IgD-negative memory B cell (primary cell): ENCODE results near the gene IL1A. TPM values are rescaled to one million over a fixed set of nuclear protein-coding genes. Genes with fewer than 3 reads are reported as not detected.

ENCODE experiments used
- H3K27ac Mint-ChIP-seq, 3 donors: one replicate each; pipeline ENCODE4 v1.8.0; 2020 to 2022; ENCODE audit warnings: mild to moderate bottlenecking in 3 of 3, mixed read lengths in 3 of 3, moderate library complexity in 1 of 3
- H3K27me3 Mint-ChIP-seq: one replicate; pipeline ENCODE4 v1.8.0; 2021; ENCODE audit warnings: mixed read lengths
- H3K36me3 Mint-ChIP-seq: one replicate; pipeline ENCODE4 v1.8.0; 2020; ENCODE audit warnings: mild to moderate bottlenecking, mixed read lengths
- H3K4me1 Mint-ChIP-seq, 3 donors: one replicate each; pipeline ENCODE4 v1.8.0; 2020 to 2022; ENCODE audit warnings: mixed read lengths in 3 of 3, mild to moderate bottlenecking in 1 of 3
- H3K4me3 Mint-ChIP-seq, 4 donors: one replicate each; pipeline ENCODE4 v1.8.0; 2020 to 2022; ENCODE audit warnings: mild to moderate bottlenecking in 4 of 4, mixed read lengths in 4 of 4, moderate library complexity in 3 of 4
- H3K9me3 Mint-ChIP-seq, 3 donors: one replicate each; pipeline ENCODE4 v1.8.0; 2020 to 2021; ENCODE audit warnings: mixed read lengths in 3 of 3, mild to moderate bottlenecking in 1 of 3
- polyA plus RNA-seq: library from polyadenylated mRNA; unstranded; fragments of 300-500 nt; fragmentation: Illumina TruSeq; gene quantifications from one replicate; pipeline ENCODE4 v1.2.3, GENCODE V29; 2021

IL1A gene
- polyA plus RNA-seq, 1 donor from 2014 or later, result not detected

- Mint-ChIP-seq H3K27me3 (no peaks in the 10 kb centered on the region), H3K27ac (peak overlapping the region in 1 of 3 donors; percentile 59), H3K4me1 (peaks cover 28 to 33% (median 33%) of the 10 kb centered on the region in 3 donors)
These were observed 15.9 kb downstream of the IL1A start for GRCh38 chr2:112768432-112768831.

GRCh38 chr2:112767693-112768330 lies 16.5 kb downstream of the IL1A start:
- Mint-ChIP-seq H3K9me3 (no peaks in the 10 kb centered on the region), H3K27me3 (no peaks in the 10 kb centered on the region), H3K36me3 (peaks cover 2% of the 10 kb centered on the region), H3K27ac (peak overlapping the region in 1 of 3 donors; percentile 37), H3K4me3 (peak overlapping the region; percentile 54 to 85 (median 70)), H3K4me1 (peaks cover 27 to 36% (median 36%) of the 10 kb centered on the region in 3 donors)

More at GRCh38 chr2:112768432-112768831, 15.9 kb downstream of the IL1A start:
- peaks cover 2% of the 10 kb centered on the region for H3K36me3 Mint-ChIP-seq
- no peaks in the 10 kb centered on the region for H3K9me3 Mint-ChIP-seq
- H3K4me3 Mint-ChIP-seq, result peak overlapping the region in 1 of 4 donors; percentile 67

- Mint-ChIP-seq H3K27me3 (no peaks in the 10 kb centered on the region), H3K27ac (peak overlapping the region in 2 of 3 donors; percentile 18 to 70), H3K4me1 (peaks cover 21 to 33% (median 30%) of the 10 kb centered on the region in 3 donors), H3K36me3 (no peaks in the 10 kb centered on the region), H3K4me3 (peak overlapping the region; percentile 90 to 99 (median 98)), H3K9me3 (no peaks in the 10 kb centered on the region)
These were observed 19.0 kb downstream of the IL1A start for GRCh38 chr2:112765251-112765650.

- H3K4me1 Mint-ChIP-seq, result peaks cover 18 to 33% (median 23%) of the 10 kb centered on the region in 3 donors
- H3K36me3 Mint-ChIP-seq, result no peaks in the 10 kb centered on the region
- peak within 1 kb of the TSS; percentile 18 to 86 (median 70) for H3K27ac Mint-ChIP-seq
- H3K4me3 Mint-ChIP-seq, result peak within 1 kb of the TSS; percentile 90 to 99 (median 98)
- H3K9me3 Mint-ChIP-seq, result no peaks in the 10 kb centered on the region
- no peaks in the 10 kb centered on the region for H3K27me3 Mint-ChIP-seq
These were observed 19.9 kb downstream of the IL1A start, which contains the start of gene CKAP2L for GRCh38 chr2:112764071-112765044. Gene CKAP2L (minus strand): TSS chr2:112764609. CDS start chr2:112764598, 11 bp downstream.

GRCh38 chr2:112762276-112762675 lies 22.0 kb downstream of the IL1A start:
- no peak overlapping the region for H3K4me3 Mint-ChIP-seq
- H3K36me3 Mint-ChIP-seq, result no peaks in the 10 kb centered on the region
- H3K27ac Mint-ChIP-seq, result no peak overlapping the region
- no peaks in the 10 kb centered on the region for H3K9me3 Mint-ChIP-seq
- no peaks in the 10 kb centered on the region for H3K27me3 Mint-ChIP-seq
- H3K4me1 Mint-ChIP-seq, result peaks cover 3 to 22% (median 14%) of the 10 kb centered on the region in 3 donors

DNA sequence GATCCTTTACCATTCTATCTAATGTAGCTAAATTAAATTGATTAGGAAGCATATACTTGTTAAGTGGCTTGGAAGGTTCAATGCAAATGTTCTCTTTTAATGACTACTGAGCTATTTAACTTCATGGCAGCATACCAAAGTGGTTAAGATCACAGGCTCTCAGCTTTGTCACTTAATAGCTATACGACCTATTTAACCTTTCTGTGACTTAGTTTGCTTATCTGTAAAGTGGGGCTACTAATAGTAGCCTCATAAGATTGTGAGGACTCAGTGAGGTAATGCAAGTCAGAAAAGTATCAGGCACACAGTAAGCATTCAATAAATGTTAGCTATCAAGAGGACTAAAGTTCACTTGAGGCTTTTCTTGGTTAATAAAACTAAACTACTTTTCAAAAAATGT lies 24.1 kb downstream of the IL1A start:
- Mint-ChIP-seq H3K4me1 (peaks cover 10 to 20% (median 12%) of the 10 kb centered on the region in 3 donors), H3K27ac (no peak overlapping the region), H3K36me3 (no peaks in the 10 kb centered on the region), H3K9me3 (no peaks in the 10 kb centered on the region), H3K27me3 (no peaks in the 10 kb centered on the region), H3K4me3 (no peak overlapping the region)

DNA sequence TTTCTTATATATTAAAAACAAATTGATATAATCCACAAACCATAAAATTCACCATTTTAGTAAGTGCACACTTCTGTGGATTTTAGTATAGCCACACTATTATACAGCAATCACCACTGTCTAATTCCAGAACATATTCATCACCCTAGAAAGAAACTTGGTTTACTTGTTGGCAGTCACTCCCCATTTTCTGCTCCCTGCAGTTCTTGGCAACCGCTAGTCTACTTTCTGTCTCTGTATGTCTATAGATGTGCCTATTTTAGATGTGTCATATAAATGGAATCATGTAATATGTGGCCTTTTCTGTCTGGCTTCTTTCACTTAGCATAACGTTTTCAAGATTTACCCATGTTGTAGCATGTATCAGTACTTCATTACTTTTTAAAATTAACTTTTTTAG lies 25.6 kb downstream of the IL1A start:
- no peaks in the 10 kb centered on the region for H3K36me3 Mint-ChIP-seq
- no peaks in the 10 kb centered on the region for H3K27me3 Mint-ChIP-seq
- peaks cover 9 to 12% (median 11%) of the 10 kb centered on the region in 3 donors for H3K4me1 Mint-ChIP-seq
- H3K27ac Mint-ChIP-seq, result no peak overlapping the region
- no peak overlapping the region for H3K4me3 Mint-ChIP-seq
- no peaks in the 10 kb centered on the region for H3K9me3 Mint-ChIP-seq

DNA sequence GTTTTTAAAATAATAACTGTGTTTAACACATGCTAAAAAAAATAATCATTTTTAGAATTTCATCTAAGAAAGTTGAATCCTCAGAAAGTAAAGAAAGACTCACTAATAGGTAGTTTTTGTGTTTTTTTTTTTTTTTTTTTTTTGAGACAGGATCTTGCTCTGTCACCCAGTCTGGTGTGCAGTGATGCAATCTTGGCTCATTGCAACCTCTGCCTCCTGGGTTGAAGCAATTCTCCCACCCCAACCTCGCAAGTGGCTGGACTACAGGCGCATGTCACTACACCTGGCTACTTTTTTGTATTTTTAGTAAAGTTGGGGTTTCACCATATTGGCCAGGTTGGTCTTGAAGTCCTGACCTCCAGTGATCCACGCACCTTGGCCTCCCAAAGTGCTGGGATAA lies 27.0 kb downstream of the IL1A start:
- no peaks in the 10 kb centered on the region for H3K36me3 Mint-ChIP-seq
- H3K9me3 Mint-ChIP-seq, result no peaks in the 10 kb centered on the region
- peaks cover 5 to 11% (median 6%) of the 10 kb centered on the region in 3 donors for H3K4me1 Mint-ChIP-seq
- H3K27ac Mint-ChIP-seq, result no peak overlapping the region
- H3K27me3 Mint-ChIP-seq, result no peaks in the 10 kb centered on the region
- no peak overlapping the region for H3K4me3 Mint-ChIP-seq

DNA sequence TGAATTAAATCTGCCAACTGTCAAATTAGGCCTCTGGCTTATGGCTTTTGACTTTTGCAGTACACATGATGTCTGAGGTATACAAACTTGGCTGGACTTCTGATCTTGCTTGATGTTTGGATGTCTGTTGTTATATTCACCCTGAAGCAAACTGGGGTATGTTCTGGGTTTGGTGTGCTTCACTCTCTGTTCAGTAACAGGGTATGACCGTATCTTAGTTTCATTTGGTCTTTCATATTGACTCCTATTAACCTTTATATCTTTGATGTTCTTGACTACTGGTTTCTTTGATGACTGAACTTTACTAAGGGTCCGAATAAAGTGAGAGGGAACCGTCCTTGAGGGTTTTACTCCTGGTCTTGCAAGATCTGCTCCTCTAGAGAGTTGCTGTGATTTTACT lies 28.1 kb downstream of the IL1A start:
- Mint-ChIP-seq H3K27me3 (no peaks in the 10 kb centered on the region), H3K4me3 (no peak overlapping the region), H3K36me3 (no peaks in the 10 kb centered on the region), H3K9me3 (no peaks in the 10 kb centered on the region), H3K27ac (no peak overlapping the region), H3K4me1 (peaks cover 5 to 11% (median 6%) of the 10 kb centered on the region in 3 donors)

GRCh38 chr2:112755444-112755843 lies 28.8 kb downstream of the IL1A start:
- H3K27ac Mint-ChIP-seq, result no peak overlapping the region
- no peaks in the 10 kb centered on the region for H3K9me3 Mint-ChIP-seq
- H3K4me1 Mint-ChIP-seq, result peaks cover 5 to 11% (median 6%) of the 10 kb centered on the region in 3 donors
- no peak overlapping the region for H3K4me3 Mint-ChIP-seq
- H3K27me3 Mint-ChIP-seq, result no peaks in the 10 kb centered on the region
- no peaks in the 10 kb centered on the region for H3K36me3 Mint-ChIP-seq

DNA sequence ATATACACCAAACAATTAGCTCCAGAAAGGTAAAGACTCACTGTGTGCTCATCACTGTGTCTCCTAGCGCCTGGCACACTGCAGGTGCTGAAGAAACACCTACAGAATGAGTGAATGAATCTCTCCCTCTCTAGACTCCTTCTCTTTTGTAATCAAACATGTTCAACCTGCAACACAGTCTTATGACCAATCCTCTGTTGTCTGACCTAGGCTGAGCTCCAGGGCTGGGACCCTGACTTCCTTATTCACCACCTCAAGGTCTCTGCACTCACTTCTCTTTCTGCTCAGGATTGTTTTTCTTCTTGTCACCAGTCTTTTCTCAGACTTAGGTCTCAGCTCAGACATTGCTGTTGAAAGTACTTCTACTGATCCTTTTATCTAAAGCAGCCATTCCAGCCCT lies 29.7 kb downstream of the IL1A start:
- H3K36me3 Mint-ChIP-seq, result no peaks in the 10 kb centered on the region
- H3K27me3 Mint-ChIP-seq, result no peaks in the 10 kb centered on the region
- H3K9me3 Mint-ChIP-seq, result no peaks in the 10 kb centered on the region
- no peak overlapping the region for H3K27ac Mint-ChIP-seq
- peaks cover 6 to 16% (median 11%) of the 10 kb centered on the region in 3 donors for H3K4me1 Mint-ChIP-seq
- no peak overlapping the region for H3K4me3 Mint-ChIP-seq

- no peaks in the 10 kb centered on the region for H3K36me3 Mint-ChIP-seq
- no peaks in the 10 kb centered on the region for H3K27me3 Mint-ChIP-seq
- no peaks in the 10 kb centered on the region for H3K9me3 Mint-ChIP-seq
- no peak overlapping the region for H3K4me3 Mint-ChIP-seq
- no peak overlapping the region for H3K27ac Mint-ChIP-seq
- peaks cover 6 to 16% (median 11%) of the 10 kb centered on the region in 3 donors for H3K4me1 Mint-ChIP-seq
These were observed 31.6 kb downstream of the IL1A start for GRCh38 chr2:112752667-112753066.

- Mint-ChIP-seq H3K27ac (no peak overlapping the region), H3K36me3 (no peaks in the 10 kb centered on the region), H3K4me3 (no peak overlapping the region), H3K4me1 (peaks cover 6 to 14% (median 11%) of the 10 kb centered on the region in 3 donors), H3K27me3 (no peaks in the 10 kb centered on the region), H3K9me3 (no peaks in the 10 kb centered on the region)
These were observed 32.7 kb downstream of the IL1A start for GRCh38 chr2:112751451-112752197.

GRCh38 chr2:112750560-112750843 lies 33.8 kb downstream of the IL1A start:
- Mint-ChIP-seq H3K27ac (peak overlapping the region in 1 of 3 donors; percentile 4), H3K4me3 (no peak overlapping the region), H3K27me3 (no peaks in the 10 kb centered on the region), H3K36me3 (no peaks in the 10 kb centered on the region), H3K9me3 (no peaks in the 10 kb centered on the region), H3K4me1 (peaks cover 0 to 9% (median 9%) of the 10 kb centered on the region in 3 donors)
